ENCODE measurements around the gene FNDC3A.

GRCh38 chr13:49062297-49062896 is 86.7 kb downstream of the FNDC3A start:
- no peak for TF ChIP-seq CTCF (IDR thresholded peaks at IDR 0.05; ENCODE audit: low read depth, low read length)
- TF ChIP-seq POLR2A (IDR thresholded peaks at IDR 0.05; ENCODE audit: extremely low read depth, insufficient read length): no peak
- peak; percentile 59 for TF ChIP-seq MAX (IDR thresholded peaks at IDR 0.05; ENCODE audit: low read depth, low read length)

Measured in NB4 (cell line).